GM10847 (cell line): ENCODE data around the gene NPPB.

Experiments
- POLR2A ChIP-seq: IDR thresholded peaks from 2 replicates; pipeline ENCODE4 v1.6.1; 2011; ENCODE audit not compliant: insufficient read length; ENCODE audit errors: extremely low read depth

The NPPB gene

GRCh38 chr1:11831945-11832725, 26.6 kb downstream of the NPPB start:
- TF ChIP-seq POLR2A: no peak

DNA sequence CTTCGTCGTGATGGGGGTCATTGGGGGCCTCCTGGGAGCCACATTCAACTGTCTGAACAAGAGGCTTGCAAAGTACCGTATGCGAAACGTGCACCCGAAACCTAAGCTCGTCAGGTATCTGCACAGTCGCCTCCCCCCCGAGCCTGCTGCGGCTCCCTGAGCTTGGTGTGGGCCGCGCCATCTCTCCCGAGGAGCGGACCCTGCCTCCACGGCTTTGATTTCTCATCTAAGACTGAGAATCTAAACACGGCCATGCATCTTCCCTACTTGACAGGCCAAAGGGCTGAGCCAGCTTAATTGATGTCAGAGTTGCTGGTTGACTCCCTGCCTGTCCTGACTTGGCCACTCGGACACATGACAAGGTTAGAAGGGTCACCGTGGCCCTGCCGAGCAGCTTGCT, 30.2 kb downstream of the NPPB start:
- TF ChIP-seq POLR2A: no peak

DNA sequence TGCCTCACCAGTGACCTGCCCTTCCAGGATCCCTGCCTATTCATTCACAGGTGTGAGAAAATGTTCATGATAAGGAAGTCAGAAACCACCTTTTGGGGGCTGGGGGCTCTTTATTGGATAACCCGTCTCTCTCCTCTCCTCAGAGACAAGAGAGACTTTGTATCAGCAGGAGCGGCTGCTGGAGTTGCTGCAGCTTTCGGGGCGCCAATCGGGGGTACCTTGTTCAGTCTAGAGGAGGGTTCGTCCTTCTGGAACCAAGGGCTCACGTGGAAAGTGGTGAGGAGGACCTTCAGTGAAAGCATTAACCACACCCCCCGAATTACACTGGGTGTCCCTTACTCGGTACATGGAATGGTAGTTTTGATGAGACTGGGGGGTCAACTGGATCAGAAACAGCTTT, 31.8 kb downstream of the NPPB start:
- TF ChIP-seq POLR2A: no peak

DNA sequence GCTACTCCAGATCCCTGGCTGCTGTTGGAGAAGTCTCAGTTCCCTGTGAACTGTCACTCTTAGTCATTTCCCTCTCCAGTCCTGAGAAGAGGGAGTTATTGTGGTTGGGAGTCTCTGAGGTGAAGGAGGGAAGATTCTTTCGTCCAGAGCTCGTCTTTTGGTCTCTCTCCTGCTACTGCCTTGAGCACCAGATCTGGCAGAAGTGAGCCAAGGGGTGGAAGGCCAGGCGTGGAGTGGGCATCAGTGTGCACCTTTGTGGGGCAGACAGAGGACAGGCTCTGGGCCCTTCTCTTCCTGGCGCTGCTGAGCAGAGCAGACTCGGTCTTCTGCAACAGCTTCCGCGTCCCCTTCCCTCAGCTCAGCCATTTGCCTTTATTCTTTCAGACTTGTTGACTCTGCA, 33.6 kb downstream of the NPPB start:
- TF ChIP-seq POLR2A: no peak

DNA sequence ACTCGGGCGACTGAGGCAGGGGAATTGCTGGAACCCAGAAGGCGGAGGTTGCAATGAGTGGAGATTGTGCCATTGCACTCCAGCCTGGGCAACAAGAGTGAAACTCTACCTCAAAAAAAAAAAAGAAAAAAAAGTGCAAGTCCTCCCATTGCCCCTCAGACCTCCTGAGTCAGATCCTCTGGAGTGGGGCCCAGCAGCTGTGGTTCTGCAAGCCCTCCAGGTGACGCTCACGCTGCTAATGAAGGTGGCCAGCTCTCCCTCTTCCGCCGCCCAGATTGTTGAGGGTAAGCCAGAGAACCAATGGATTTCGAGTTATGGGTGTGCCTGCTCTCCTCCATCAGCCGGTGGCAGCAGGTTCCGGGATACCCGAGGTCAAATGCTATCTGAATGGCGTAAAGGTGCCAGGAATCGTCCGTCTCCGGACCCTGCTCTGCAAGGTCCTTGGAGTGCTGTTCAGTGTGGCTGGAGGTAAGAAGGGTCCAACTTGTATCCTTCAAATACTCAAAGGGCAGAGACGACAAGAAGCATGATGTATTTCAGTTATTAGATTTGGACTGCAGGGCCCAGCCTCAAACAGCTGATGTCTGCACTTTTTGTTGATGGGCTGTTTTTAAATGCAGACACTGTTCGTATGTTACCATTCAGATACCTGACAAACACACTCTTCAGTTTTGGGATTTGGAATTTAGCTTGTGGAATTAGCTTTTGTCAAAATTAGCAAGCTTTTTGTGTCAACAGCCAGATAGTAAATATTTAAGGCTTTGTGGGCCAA, 35.2 kb downstream of the NPPB start:
- no peak for TF ChIP-seq POLR2A

DNA sequence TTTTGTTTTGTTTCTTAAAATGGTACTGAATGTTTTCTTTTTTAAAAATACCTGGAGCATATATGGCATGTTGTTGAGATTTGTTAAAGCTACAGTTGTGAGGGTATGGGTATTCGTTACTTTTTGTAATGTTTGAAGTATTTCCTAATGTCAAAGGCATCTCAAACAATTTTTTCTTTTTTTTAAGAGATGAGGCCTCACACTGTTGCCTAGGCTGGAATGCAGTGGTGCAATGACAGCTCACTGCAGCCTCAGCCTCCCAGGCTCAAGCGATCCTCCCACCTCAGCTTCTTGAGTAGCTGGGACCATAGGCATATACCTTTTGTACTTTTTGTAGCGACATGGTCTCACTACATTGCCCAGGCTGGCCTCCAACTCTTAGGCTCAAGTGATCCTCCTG, 36.7 kb downstream of the NPPB start:
- TF ChIP-seq POLR2A: no peak

DNA sequence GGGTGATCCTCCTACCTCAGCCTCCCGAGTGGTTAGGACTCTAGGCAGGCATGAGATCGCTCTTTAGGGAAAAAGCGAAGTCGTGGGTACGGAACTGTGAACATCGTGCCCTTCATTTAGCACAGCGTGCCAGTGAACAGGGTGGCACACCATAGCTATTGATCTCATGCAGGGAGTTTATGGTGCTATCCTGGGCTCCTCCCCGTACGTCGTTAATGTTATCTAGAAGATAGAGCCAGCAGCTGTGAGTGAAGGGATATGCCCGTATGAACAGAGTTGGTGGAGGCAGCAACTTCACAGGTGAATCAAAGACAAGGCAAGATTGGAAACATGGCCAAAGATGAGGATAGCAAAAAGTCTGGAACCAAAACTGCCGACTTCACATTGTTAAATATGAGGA, 41.6 kb downstream of the NPPB start:
- no peak for TF ChIP-seq POLR2A

GRCh38 chr1:11813021-11813420, 45.7 kb downstream of the NPPB start:
- no peak for TF ChIP-seq POLR2A
